PFSK-1 (cell line): ENCODE measurements around the gene ENOPH1.

ENCODE experiments used
- FOXP2 ChIP-seq: optimal IDR thresholded peaks from 2 replicates; pipeline ENCODE3; 2011; ENCODE audit warnings: borderline replicate concordance, control low read depth, inconsistent platforms; ENCODE audit not compliant: insufficient read depth; ENCODE audit errors: extremely low read length, extremely low read depth
- POLR2AphosphoS5 ChIP-seq: IDR thresholded peaks from 2 replicates; pipeline ENCODE4 v1.6.1; 2012; ENCODE audit warnings: low read depth, mild to moderate bottlenecking, control low read depth, low read length, moderate library complexity
- SIN3A ChIP-seq: IDR thresholded peaks from 2 replicates; pipeline ENCODE4 v1.6.1; 2012; ENCODE audit warnings: mild to moderate bottlenecking, low read length, moderate library complexity, borderline replicate concordance; ENCODE audit not compliant: insufficient read depth
- TAF1 ChIP-seq: IDR thresholded peaks from 2 replicates; pipeline ENCODE4 v1.6.1; 2012; ENCODE audit warnings: low read length, control low read depth, borderline replicate concordance; ENCODE audit not compliant: insufficient read depth
- TF ChIP-seq, protein P1 (sequence below), 2 experiments: IDR thresholded peaks; 2 replicates each; pipeline versions ENCODE4 v1.6.1 to v1.8.0; 2011 to 2012; ENCODE audit warnings: low read depth in 2 of 2, low read length in 2 of 2, control low read depth in 1 of 2, inconsistent platforms in 1 of 2, mild to moderate bottlenecking in 1 of 2, moderate library complexity in 1 of 2; ENCODE audit not compliant: insufficient read depth in 1 of 2

The ENOPH1 gene

GRCh38 chr4:82422616-82423015 lies 7.8 kb upstream of the ENOPH1 start:
- TF ChIP-seq FOXP2 (no peak), SIN3A (no peak), TAF1 (no peak), POLR2AphosphoS5 (no peak)
- TF ChIP-seq, protein P1, sequence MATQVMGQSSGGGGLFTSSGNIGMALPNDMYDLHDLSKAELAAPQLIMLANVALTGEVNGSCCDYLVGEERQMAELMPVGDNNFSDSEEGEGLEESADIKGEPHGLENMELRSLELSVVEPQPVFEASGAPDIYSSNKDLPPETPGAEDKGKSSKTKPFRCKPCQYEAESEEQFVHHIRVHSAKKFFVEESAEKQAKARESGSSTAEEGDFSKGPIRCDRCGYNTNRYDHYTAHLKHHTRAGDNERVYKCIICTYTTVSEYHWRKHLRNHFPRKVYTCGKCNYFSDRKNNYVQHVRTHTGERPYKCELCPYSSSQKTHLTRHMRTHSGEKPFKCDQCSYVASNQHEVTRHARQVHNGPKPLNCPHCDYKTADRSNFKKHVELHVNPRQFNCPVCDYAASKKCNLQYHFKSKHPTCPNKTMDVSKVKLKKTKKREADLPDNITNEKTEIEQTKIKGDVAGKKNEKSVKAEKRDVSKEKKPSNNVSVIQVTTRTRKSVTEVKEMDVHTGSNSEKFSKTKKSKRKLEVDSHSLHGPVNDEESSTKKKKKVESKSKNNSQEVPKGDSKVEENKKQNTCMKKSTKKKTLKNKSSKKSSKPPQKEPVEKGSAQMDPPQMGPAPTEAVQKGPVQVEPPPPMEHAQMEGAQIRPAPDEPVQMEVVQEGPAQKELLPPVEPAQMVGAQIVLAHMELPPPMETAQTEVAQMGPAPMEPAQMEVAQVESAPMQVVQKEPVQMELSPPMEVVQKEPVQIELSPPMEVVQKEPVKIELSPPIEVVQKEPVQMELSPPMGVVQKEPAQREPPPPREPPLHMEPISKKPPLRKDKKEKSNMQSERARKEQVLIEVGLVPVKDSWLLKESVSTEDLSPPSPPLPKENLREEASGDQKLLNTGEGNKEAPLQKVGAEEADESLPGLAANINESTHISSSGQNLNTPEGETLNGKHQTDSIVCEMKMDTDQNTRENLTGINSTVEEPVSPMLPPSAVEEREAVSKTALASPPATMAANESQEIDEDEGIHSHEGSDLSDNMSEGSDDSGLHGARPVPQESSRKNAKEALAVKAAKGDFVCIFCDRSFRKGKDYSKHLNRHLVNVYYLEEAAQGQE (IDR thresholded peaks at IDR 0.05; ENCODE audit: insufficient read depth in 1 of 2, low read depth in 2 of 2, low read length in 2 of 2) = no peak

- peak; percentile 79 for TF ChIP-seq POLR2AphosphoS5
- peak; percentile 15; the same call in 1 of the 2 replicates for TF ChIP-seq SIN3A
- no peak for TF ChIP-seq TAF1
- no peak for TF ChIP-seq FOXP2
- TF ChIP-seq, protein P1 (IDR thresholded peaks at IDR 0.05; ENCODE audit: insufficient read depth in 1 of 2, low read depth in 2 of 2, low read length in 2 of 2) = no peak
Measured at GRCh38 chr4:82423245-82424054, 6.9 kb upstream of the ENOPH1 start.

DNA sequence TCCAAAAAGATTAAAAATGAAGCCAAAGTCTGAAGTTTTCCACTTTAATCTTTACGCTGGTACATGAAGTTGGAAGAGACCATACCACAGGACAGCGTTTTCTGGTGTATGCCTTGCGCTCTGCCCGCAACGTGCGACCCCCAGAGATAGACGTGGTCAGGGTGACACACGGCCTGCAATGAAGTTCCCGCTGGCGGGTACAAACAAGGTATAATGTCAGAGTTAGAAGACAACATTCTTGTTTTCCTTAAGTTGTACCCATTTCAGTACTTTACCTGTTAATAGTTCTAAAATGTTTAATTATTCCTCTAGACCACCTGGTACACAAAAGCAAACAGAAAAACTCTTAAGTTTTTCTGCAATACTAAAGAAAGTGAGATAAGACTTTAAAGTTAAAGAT lies 4.9 kb upstream of the ENOPH1 start:
- TF ChIP-seq FOXP2 = no peak

DNA sequence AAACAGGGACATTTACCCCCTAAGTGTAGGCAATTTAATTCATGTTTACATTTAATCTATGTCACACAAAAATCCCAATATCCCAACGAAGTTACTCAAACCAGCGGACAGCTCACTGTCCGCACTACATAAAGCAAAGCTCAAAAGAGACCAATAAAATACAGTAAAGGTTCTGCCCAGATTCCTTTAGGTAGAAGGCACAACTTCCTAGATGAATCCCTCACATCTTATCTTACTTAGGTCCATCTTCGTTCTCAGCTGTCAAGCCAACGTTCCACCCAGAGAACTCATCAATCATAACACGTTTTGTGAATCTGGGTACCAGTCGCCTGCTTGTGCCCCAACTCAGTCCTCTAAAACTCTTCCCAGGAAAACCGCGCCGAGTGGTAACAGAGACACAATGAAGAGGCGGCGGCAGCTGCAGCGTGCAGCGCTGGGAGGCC lies 1.8 kb upstream of the ENOPH1 start:
- TF ChIP-seq POLR2AphosphoS5 = no peak
- no peak for TF ChIP-seq FOXP2
- TF ChIP-seq, protein P1 (IDR thresholded peaks at IDR 0.05; ENCODE audit: insufficient read depth in 1 of 2, low read depth in 2 of 2, low read length in 2 of 2) = no peak
- TF ChIP-seq TAF1 = no peak
- peak; percentile 84; the same call in 1 of the 2 replicates for TF ChIP-seq SIN3A

DNA sequence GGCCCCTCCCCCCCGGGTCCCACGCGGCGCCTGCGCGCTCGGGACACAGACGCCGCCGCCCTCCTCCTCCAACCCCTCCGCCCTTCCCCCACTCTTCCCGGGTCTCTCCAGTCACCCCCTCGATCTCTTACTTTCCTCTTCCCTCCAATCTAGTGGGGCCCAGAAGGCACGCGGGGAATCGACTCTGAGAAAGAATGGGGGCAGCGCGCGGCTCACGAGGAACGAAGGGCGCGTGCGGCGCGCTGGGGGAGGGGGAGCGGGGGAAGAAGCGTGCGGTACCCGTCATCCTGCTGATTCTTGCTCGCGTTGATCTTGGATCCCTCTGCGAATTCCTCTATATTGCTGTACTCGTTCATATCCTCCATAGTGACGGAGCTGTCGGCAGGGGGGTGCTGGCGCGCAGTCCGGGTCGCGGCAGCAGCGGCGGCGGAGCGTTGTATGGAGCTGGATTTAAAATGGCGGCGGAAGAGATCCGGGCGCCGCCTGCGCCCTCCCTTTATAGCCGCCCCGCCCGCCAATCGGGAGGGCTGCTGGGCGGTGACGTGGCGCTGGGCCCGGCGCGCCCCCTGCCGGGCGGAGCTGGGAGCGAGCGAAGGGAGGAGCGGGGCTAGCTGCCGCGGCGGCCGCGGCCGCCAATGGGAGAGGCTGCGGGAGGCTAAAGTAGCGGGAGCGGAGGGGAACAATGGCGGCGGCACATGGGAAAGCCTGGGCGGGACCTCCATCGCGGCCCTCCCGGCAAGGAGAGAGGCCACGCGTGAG lies 1.2 kb upstream of the ENOPH1 start:
- peak; percentile 88 for TF ChIP-seq POLR2AphosphoS5
- TF ChIP-seq SIN3A = peak; percentile 28; the same call in 1 of the 2 replicates
- TF ChIP-seq, protein P1 (IDR thresholded peaks at IDR 0.05; ENCODE audit: insufficient read depth in 1 of 2, low read depth in 2 of 2, low read length in 2 of 2) = peak in 1 of 2 experiments; percentile 53; a peak in 1 of 4 replicates
- TF ChIP-seq FOXP2 = peak; percentile 56
- peak; percentile 91 for TF ChIP-seq TAF1
